HG03135 (cell line): ENCODE measurements around the gene SMIM29.

Source experiments
- ATAC-seq: cut with Tn5 transposase; IDR thresholded peaks from one replicate; pipeline ENCODE4 v1.9.1; 2021; ENCODE audit warnings: mild to moderate bottlenecking, moderate library complexity; ENCODE audit not compliant: unreplicated experiment

SMIM29 gene

DNA sequence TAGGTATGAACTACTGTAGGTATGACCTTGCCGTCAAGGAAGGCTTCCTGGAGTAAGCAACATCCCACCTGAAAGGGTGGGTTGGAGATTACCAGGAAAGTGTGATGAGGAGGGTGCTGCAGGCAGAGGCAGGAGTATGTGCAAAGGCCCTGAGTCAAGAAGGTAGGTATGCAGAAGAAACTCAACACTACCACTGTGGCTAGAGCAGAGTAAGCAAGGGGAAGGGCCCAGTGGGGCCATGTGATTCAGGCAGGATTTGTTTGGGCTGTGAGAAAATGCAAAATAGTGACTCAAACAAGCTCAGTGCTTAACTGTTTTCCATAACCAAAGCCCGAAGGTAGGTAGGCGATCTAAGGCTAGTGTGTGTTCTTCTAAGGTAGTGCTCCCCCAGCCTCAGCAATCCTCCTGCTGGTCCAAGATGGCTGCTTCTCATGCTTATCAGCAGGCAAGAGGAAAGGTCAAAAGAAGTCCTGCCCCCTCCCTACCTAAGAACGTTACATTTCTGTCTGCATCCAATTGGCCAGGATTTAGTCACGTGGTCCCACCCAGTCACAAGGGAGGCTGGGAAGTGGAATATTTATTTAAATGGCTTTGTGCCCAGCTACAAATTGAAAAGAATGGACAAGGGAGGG, 48.4 kb downstream of the SMIM29 start:
- ATAC-seq = no peak

DNA sequence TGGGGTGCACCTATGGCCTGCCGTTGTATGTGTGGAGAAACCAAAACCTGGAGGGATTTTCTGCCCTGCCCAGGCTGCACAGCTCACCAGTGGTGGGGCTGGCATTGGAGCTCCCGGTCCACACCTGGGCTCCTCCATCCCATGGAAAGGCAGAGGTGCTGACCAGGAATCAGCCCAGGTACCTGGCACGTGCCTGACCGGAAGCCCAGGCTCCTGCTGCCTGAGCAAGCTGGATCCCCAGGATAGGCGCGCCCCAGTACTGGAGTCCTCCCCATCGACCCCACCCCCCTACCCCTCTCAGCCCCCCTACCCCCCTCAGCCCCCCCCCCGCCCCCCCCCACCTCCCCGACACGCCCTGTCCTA, 52.0 kb downstream of the SMIM29 start:
- ATAC-seq = no peak
